Stimulated activated CD8-positive, alpha-beta memory T cell treated with anti-CD3 and anti-CD28 coated beads, Interleukin-12 subunit alpha, Interleukin-12 subunit beta, amount 100 ng/mL, for 24 hours (primary cell): ENCODE measurements around the gene CYP2B6.
"Not testable (repeated sequence)": the region's sequence is repeated elsewhere in the genome, so short reads cannot be mapped to it uniquely, and the experiment has no call there.

Source experiments
- DNase-seq: peaks from one replicate; pipeline ENCODE4 v3.0.0-alpha.2; 2020; ENCODE audit errors: extremely low read depth

CYP2B6 gene

DNA sequence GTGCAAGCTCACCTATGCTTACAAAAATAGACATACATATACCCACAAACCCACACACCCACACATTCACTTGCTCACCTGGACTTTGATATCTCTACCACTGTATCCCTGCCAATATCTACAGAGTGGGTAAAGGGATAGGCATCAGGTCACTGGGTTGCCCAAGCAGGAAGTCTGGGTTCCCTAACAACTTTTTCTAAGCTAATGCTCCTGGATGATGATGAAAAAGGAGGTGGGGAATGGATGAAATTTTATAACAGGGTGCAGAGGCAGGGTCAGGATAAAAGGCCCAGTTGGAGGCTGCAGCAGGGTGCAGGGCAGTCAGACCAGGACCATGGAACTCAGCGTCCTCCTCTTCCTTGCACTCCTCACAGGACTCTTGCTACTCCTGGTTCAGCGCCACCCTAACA, at the start of gene CYP2B6:
CYP2B6 (plus strand) TSS at position 311 of the 410 bp plus-strand sequence; CDS start at position 335, 24 bp downstream.
- no peak for DNase-seq

DNA sequence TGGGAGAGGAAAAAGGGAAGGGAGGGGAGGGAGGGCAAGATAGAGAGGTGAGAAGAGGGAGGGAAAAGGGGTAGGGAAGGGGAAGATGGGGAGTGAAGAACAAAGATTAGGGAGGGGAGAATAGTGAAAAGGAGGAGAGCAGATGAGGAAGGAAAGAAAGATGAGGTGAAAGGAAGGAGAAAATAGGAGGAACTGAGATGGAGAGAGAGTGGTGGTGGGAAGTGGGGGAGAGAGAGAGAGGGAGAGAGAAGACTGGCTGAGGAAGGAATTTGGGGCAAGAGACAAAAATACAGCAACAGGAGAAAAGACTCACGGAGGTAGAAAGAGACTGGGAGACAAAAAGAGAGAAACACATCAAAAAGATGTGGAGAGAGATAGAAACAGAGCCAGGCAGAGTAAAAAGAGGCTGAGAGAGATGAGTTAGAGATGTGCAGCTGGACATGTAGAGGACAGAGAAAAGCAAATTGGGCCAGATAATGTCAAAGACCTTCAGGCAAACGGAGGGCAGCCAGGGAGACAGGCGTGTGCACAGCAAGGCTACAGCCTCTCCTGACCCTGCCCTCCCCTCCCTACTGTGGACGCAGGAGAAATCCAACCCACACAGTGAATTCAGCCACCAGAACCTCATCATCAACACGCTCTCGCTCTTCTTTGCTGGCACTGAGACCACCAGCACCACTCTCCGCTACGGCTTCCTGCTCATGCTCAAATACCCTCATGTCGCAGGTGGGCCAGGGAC, 49.4 kb upstream of the CYP2B6 start:
- no peak for DNase-seq

DNA sequence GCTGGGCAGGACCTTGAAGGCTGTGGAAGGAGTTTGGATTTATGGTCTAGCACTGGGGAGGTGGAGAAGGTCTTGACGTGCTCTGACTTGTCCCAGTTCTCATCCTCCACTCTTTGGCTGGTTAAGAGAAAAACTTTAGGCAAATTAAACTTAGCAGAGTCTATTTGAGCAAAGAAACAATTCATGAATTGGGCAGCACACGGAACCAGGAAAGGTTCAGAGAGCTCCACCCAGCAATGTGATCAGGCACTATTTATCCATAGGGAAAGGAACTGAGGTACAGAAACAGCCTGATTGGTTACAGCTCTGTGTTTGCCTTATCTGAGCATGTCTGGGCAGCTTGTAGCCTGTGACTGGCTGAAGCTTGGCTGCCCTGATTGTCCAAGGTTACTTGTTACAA, 45.4 kb upstream of the CYP2B6 start:
- DNase-seq: no peak

DNA sequence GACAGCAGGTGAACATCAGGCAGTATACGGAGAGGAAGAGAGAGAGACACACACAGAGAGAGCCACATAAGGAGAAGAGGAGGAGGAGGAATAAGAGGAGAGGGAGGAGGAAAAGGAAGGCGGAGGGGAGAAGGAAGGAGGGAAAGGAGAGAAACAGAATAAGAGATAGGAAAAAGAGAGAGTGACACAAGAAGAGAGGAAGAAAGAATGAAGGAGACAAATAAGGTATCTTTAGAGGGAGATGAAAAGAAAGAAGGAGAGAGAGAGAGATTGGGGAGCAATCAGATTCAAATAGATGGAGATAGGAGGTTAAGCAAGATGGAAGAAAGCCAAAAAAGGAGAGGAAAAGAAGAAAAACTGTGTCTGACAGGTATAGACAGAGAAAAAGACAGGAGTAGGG, 44.0 kb upstream of the CYP2B6 start:
- no peak for DNase-seq

DNA sequence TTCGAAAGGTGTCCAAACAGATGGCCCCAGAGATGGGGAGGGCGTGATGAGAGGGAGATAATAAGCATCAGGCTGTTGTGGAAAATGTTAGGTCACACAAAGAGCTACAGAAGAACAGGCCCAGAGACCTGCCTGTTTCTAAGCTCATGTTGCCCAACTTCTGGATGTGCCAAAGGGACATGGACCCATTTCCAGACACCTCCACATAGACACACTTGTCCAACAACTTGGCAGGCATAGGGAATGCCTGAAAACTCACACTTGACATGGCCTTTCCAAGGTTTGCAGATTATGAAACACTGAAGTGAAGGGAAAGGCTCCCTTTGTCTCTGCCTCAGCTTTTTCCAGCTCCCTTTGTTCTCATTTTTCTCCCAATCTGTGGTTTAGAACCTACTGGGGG, 43.5 kb upstream of the CYP2B6 start:
- no peak for DNase-seq

DNA sequence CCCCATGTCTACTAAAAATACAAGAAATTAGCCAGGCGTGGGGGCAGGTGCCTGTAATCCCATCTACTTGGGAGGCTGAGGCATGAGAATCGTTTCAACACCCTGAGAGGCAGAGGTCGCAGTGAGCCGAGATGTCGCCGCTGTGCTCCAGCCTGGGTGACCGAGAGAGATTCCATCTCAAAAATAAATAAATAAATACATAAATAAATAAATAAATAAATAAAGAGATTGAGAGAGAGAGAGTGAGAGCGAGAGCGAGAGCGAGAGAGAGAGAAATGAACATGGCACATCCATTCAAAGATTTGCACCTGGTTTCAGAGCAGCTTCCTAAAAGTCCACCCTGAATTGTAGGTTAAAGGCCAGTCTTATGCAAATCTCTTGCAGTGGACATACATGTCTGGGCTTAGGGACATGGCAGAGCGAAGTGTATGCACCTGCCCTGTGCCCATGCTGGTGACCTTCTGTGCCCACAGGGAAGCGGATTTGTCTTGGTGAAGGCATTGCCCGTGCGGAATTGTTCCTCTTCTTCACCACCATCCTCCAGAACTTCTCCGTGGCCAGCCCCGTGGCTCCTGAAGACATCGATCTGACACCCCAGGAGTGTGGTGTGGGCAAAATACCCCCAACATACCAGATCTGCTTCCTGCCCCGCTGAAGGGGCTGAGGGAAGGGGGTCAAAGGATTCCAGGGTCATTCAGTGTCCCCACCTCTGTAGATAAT, 42.3 kb upstream of the CYP2B6 start:
- DNase-seq: no peak

DNA sequence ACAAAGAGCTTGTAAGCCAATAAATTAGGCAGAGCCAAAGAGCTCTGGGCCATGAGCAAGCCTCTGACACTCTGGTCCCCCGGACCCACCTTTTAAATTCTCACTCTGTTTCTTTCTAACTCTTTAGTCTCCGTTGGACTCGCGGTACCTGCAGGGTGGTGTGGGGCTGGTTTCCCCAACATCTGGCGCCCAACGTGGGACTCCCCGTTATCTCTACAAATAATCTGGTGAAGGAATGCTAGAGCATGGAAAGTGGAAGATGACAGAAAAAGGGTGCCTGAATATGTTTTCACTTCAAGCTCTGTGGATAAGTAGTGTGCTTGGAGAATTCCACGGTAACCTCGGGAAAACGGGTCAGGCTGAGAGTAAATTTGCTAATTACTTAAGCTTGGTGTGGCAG, 36.5 kb upstream of the CYP2B6 start:
- DNase-seq: no peak

DNA sequence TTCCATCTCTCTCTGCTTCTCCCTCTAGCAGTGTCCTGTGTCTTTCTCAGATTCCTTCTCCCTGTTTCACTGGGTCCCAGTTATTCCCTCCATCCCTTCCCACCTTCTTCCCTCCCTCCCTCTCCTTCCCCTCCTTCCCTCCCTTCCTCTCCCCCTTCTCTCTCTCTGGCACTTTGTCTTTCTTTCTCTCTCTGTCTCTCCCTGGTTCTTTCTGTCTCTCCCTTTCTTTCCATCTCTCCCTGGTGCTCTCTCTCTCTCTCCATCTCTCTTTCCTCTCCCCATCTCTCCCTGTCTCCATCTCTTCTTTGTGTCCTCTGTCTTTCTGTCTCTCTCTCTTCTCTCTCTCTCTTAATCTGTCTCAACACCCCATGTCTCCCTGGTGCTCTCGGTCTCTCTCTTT, 31.7 kb upstream of the CYP2B6 start:
- DNase-seq: no peak

DNA sequence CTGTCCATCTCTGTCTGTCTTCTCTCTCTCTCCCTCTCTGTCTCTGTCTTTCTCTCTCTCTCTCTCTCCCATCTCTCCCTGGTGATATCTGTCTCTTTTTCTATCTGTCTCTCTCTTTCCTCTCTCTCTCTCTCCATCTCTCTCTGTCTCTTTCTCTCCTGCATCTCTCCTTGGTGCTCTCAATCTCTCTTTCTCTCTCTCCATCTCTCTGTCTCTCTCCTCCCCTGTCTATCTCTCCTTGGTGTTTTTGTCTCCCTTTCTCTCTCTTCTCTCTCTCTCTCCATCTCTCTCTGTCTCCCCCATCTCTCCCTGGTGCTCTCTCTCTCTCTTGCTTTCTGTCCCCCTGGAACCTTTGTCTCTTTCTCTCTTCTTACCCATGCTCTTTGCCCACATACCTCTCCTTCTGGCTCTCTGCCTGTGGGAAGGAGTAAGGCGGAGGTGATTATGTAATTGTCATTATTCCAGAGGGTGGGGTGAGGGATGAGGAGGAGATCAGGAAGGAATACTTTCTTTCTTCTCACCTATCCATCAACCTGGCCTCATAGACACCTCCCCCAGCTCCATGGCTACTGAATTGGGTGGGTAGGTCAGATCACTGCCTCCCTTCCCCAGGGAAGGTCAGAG, 30.9 kb upstream of the CYP2B6 start:
- DNase-seq: no peak

DNA sequence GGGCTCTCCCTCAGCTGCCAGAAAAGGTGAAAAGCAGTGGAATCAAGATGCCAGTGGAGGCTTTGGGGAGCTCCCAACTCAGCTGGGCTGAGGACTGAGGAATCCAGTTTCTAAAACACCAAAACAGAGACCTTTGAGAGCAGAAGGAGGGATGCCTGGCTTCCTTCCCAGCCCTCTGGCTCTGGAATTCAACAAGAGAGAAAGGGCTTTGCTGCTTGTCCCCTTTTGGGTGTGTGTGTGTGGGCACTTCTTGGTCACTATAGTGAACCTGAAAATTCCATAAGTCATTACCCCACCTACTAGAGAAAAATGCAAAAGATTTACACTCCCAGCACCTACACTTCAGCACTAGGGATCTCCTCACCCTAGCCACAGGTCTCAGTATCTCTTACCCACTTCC, 30.3 kb upstream of the CYP2B6 start:
- DNase-seq: no peak

DNA sequence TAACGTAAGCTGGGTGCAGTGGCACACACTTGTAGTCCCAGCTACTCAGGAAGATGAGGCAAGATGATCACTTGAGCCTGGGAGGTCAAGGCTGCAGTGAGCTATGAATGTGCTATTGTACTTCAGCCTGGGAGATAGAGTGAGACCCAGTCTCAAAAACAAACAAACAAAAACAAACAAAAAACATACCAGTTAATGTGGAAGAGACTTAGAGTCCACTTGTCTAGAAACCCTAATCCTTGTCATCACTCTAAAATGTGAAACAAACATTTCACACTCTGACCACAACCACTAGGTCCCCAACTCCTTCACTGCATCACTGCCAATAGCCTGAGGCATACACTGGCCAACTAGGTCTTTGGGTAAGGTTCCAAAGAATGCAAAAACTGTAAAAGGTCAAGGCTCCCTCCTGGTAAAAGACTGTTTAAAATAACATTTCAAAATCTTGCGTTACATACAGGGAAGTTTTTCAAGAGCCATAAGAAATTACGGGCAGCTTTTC, 28.6 kb upstream of the CYP2B6 start:
- no peak for DNase-seq

DNA sequence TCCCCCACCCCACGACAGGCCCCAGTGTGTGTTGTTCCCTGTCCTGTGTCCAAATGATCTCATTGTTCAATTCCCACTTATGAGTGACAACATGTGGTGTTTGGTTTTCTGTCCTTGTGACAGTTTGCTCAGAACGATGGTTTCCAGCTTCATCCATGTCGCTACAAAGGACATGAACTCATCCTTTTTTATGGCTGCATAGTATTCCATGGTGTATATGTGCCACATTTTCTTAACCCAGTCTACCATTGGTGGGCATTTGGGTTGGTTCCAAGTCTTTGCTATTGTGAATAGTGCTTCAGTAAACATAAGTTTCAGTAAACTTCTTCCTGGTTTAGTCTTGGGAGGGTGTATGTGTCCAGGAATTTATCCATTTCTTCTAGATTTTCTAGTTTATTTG, 26.7 kb upstream of the CYP2B6 start:
- DNase-seq: not testable (repeated sequence)

DNA sequence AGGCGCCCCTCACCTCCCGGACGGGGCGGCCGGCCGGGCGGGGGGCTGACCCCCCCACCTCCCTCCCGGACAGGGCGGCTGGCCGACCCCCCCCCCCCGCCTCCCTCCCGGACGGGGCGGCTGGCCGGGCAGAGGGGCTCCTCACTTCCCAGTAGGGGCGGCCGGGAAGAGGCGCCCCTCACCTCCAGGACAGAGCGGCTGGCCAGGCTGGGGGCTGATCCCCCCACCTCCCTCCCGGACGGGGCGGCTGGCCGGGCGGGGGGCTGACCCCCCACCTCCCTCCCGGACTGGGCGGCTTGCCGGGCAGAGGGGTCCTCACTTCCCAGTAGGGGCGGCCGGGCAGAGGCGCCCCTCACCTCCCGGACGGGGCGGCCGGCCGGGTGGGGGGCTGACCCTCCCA, 25.7 kb upstream of the CYP2B6 start:
- DNase-seq: not testable (repeated sequence)

DNA sequence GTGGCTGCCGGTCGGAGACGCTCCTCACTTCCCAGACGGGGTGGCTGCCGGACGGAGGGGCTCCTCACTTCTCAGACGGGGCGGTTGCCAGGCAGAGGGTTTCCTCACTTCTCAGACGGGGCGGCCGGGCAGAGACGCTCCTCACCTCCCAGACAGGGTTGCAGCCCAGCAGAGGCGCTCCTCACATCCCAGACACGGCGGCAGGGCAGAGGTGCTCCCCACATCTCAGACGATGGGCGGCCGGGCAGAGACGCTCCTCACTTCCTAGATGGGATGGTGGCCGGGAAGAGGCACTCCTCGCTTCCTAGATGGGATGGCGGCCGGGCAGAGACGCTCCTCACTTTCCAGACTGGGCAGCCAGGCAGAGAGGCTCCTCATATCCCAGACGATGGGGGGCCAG, 24.5 kb upstream of the CYP2B6 start:
- DNase-seq: not testable (repeated sequence)

DNA sequence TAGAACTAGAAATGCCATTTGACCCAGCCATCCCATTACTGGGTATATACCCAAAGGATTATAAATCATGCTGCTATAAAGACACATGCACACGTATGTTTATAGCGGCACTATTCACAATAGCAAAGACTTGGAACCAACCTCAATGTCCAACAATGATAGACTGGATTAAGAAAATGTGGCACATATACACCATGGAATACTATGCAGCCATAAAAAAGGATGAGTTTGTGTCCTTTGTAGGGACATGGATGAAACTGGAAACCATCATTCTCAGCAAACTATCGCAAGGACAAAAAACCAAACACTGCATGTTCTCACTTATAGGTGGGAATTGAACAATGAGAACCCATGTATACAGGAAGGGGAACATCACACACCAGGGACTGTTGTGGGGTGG, 23.0 kb upstream of the CYP2B6 start:
- DNase-seq: not testable (repeated sequence)

DNA sequence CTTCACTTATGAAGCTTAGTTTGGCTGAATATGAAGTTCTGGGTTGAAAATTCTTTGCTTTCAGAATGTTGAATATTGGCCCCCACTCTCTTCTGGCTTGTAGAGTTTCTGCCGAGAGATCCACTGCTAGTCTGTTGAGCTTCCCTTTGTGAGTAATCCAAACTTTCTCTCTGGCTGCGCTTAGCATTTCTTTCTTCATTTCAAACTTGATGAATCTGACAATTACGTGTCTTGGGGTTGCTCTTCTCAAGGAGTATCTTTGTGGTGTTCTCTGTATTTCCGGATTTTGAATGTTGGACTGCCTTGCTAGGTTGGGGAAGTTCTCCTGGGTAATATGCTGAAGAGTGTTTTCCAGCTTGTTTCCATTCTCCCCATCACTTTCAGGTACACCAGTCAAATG, 21.4 kb upstream of the CYP2B6 start:
- not testable (repeated sequence) for DNase-seq

DNA sequence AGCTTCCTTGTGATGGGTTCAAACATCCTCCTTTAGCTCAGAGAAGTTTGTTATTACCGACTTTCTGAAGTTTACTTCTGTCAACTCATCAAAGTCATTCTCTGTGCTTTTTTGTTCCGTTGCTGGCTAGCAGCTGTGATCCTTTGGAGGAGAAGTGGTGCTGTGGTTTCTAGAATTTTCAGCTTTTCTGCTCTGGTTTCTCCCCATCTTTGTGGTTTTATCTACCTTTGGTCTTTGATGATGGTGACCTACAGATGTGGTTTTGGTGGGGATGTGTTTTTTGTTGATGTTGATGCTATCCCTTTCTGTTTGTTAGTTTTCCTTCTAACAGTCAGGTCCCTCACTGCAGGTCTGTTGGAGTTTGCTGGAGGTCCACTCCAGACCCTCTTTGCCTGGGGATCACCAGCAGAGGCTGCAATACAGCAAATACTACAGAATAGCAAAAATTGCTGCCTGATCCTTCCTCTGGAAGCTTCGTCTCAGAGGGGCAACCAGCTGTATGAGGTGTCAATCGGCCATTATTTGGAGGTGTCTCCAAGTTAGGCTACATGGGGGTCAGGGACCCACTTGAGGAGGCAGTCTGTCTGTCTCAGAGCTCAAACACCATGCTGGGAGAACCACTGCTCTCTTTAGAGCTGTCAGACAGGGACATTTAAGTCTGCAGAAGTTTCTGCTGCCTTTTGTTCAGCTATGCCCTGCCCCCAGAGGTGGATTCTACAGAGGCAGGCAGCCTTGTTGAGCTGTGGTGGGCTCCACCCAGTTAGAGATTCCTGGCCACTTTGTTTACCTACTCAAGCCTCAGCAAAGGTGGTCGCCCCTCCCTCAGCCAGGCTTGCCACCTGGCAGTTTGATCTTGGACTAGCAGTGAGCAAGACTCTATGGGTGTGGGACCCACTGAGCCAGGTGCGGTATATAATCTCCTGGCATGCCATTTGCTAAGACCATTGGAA, 20.4 kb upstream of the CYP2B6 start:
- DNase-seq: not testable (repeated sequence)

DNA sequence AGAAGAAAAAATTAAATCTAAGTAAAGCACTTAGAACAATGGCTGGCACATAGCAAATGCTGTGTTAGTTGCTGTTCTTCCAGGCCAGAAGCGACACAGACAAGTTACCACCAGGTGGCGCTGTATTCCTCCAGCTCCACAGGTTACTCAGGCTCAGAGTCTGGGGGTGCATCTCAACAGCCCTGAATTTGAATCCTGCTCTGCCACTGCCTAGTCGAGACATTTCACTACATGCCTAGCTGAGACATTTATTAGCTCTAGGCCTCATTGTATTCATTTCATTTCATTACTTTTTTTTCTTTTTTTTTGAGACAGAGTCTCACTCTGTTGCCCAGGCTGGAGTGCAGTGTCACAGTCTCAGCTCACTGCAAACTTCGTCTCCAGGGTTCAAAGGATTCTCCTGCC, 16.4 kb upstream of the CYP2B6 start:
- DNase-seq: peak; percentile 43

DNA sequence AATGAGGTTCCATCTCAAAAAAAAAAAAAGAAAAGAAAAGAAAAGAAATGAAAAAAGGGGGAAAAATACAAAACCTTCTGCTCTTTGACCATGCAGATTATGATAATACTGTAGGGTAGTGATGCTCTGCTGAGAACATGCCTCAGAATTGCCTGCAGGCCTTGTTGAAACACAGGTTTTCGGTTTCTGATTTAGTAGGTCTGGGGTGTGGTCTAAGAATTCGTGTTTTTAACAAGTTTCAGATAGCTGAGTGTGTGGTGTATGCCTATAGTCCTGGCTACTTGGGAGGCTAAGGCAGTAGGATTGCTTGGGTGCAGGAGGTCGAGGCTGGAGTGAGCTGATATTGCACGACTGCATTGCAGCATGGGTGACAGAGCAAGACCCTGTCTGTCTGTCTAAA, 14.9 kb upstream of the CYP2B6 start:
- no peak for DNase-seq

DNA sequence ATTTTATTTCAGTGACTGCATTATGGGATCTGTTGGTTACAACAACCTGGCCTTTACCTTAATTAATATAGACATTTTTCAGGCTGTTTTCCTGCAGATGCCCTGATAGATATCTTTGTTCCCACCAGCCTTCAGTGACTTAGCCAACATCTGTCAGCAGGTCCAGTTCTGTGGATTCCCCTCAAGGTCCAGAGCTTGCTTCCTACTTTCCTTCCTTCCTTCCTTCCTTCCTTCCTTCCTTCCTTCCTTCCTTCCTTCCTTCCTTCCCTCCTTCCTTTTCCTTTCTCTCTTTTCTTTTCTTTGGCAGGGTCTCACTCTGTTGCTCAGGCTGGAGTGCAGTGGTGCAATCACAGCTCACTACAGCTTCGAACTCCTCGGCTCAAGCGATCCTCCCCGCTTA, 14.4 kb upstream of the CYP2B6 start:
- DNase-seq: no peak

DNA sequence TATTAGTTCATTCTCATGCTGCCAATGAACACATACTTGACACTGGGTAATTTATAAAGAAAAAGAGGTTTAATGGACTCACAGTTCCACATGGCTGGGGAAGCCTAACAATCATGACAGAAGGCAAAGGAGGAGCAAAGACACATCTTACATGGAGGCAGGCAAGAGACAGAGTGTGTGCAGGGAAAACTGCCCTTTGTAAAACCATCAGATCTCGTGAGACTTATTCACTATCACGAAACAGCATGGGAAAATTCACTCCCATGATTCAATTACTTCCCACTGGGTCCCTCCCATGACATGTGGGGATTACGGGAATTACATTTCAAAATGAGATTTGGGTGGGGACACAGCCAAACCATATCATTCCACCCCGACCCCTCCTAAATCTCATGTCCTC, 11.3 kb upstream of the CYP2B6 start:
- not testable (repeated sequence) for DNase-seq
